Stomach (tissue), 9 donors: Measurements from ENCODE around the gene BANF1. TPM values are rescaled to one million over a fixed set of nuclear protein-coding genes. Genes with fewer than 3 reads are reported as not detected.

ENCODE experiments used
- DNase-seq, 2 donors: peaks; one replicate each; pipeline versions ENCODE4 v3.0.0 to v3.0.0-alpha.2; 2013 to 2019
- H3K27ac ChIP-seq, 5 donors: fragments of 200-600 bp in 4 of 5; sonication (generic) in 4 of 5; one replicate each; pipeline ENCODE4 v1.5.1; 2013 to 2019; ENCODE audit warnings: mild to moderate bottlenecking in 1 of 5, moderate library complexity in 1 of 5
- H3K27me3 ChIP-seq, 3 donors: fragments of 200-600 bp; sonication (generic); one replicate each; pipeline ENCODE4 v1.5.1; 2017 to 2019; ENCODE audit warnings: mixed run types in 1 of 3
- H3K36me3 ChIP-seq, 4 donors: fragments of 200-600 bp; sonication (generic); 1 replicate in 3 of 4; 2 replicates in 1 of 4; pipeline ENCODE4 v1.5.1; 2016 to 2019
- H3K4me1 ChIP-seq, 4 donors: fragments of 200-600 bp; sonication (generic); one replicate each; pipeline ENCODE4 v1.5.1; 2016 to 2019
- H3K4me3 ChIP-seq, 4 donors: fragments of 200-600 bp; sonication (generic) in 3 of 4; one replicate each; pipeline ENCODE4 v1.5.1; 2016 to 2019; ENCODE audit warnings: mild to moderate bottlenecking in 1 of 4
- H3K9me3 ChIP-seq, 4 donors: fragments of 200-600 bp; sonication (generic); one replicate each; pipeline ENCODE4 v1.5.1; 2016 to 2019
- EP300 ChIP-seq: sonication (generic); formaldehyde crosslinking; IDR thresholded peaks from one replicate; pipeline ENCODE4 v1.6.1; 2017; ENCODE audit warnings: antibody characterized with exemption
- POLR2A ChIP-seq, 4 donors: fragments of 450-650 bp; IDR thresholded peaks; one replicate each; pipeline ENCODE4 v1.6.1; 2016; ENCODE audit warnings: antibody characterized with exemption in 4 of 4, control low read depth in 2 of 4, mild to moderate bottlenecking in 1 of 4, moderate library complexity in 1 of 4
- POLR2AphosphoS5 ChIP-seq, 3 donors: sonication (generic); formaldehyde crosslinking; IDR thresholded peaks; one replicate each; pipeline ENCODE4 v1.6.1; 2016; ENCODE audit warnings: antibody characterized with exemption in 3 of 3
- WGBS, 5 donors: extraction: QIAGEN DNeasy Blood & Tissue Kit in 3 of 5; methylation state at CpG; one replicate each; pipeline versions ENCODE4 v1.1.5 to v1.1.7; 2013 to 2018; 5-methylcytosine and 5-hydroxymethylcytosine counted together
- intact Hi-C: fragments of 100-400 bp; cut with DNase I; formaldehyde crosslinking; loops from one replicate; pipeline ENCODE4 v1.15.1; 2023; ENCODE audit warnings: low total_unique reads
- polyA plus RNA-seq, 3 donors: library from polyadenylated mRNA; stranded (reverse); fragments of 200-250 nt; gene quantifications; one replicate each; pipeline ENCODE4 v1.2.3, GENCODE V29; 2013
- total RNA-seq, 5 donors: library from RNA; depleted of rRNA; stranded (reverse); fragments of >200 nt; gene quantifications; one replicate each; pipeline versions ENCODE4 v1.1.0 to v1.2.3, GENCODE V29; 2014 to 2016
- TF ChIP-seq, protein P1 (sequence below), 7 experiments: fragments of 450-650 bp in 4 of 7; fragments of 200-600 bp in 3 of 7; sonication (generic) in 3 of 7; IDR thresholded peaks; one replicate each; pipeline ENCODE4 v1.5.1; 2016 to 2019; ENCODE audit warnings: antibody characterized with exemption in 7 of 7, control low read depth in 2 of 7, mild to moderate bottlenecking in 1 of 7
- donor health status: healthy with polysubstance abuse.
- donor health status: Bipolar disorder and iron deficiency.
- donor health status: healthy.

Gene BANF1
- total and polyA plus RNA-seq, 8 donors = 12.3 to 207 (median 46.1) TPM

DNA sequence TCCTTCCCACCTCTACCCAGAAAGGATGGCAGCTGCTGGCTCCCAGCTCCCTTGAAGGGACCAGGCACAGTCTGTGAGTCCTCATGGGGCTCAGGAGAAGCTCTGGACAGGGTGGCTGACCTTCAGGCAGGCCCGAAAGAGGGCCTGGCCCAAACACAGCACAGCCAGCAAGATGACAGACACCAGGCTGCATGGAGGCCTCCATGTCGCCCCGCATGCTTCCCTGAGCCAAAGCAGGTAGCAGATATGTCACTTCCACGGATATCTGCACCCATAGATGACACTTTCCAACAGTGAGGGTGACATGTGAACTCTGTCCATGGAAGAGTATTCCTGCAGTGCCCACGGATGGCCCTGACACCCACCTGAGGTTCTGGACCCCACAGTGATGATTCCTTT is 18.7 kb upstream of the BANF1 start:
- TF ChIP-seq EP300 (no peak), POLR2AphosphoS5 (IDR thresholded peaks at IDR 0.05) (no peak), POLR2A (IDR thresholded peaks at IDR 0.05) (no peak)
- TF ChIP-seq, protein P1, sequence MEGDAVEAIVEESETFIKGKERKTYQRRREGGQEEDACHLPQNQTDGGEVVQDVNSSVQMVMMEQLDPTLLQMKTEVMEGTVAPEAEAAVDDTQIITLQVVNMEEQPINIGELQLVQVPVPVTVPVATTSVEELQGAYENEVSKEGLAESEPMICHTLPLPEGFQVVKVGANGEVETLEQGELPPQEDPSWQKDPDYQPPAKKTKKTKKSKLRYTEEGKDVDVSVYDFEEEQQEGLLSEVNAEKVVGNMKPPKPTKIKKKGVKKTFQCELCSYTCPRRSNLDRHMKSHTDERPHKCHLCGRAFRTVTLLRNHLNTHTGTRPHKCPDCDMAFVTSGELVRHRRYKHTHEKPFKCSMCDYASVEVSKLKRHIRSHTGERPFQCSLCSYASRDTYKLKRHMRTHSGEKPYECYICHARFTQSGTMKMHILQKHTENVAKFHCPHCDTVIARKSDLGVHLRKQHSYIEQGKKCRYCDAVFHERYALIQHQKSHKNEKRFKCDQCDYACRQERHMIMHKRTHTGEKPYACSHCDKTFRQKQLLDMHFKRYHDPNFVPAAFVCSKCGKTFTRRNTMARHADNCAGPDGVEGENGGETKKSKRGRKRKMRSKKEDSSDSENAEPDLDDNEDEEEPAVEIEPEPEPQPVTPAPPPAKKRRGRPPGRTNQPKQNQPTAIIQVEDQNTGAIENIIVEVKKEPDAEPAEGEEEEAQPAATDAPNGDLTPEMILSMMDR (IDR thresholded peaks at IDR 0.05) = no peak

DNA sequence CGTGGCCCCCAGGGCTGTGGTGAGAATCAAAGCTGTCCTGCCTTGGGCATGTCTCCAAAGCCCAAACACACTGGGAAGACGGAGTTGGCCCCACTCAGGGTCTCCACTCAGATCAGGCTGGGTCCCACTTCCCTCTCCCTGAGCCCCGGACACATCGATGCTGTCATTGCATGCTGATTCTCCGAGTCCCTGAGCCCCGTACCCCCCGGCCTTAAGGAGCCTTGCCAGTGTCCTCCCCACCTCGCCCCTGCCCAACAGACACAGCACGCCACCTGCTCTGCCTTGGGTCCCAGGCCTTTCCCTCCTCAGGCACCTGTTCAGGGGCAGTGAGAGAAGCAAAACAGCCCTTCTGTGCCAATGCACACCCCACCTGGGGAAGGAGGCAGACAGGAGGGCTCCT is 15.0 kb upstream of the BANF1 start:
- H3K4me1 ChIP-seq = peaks cover 0 to 10% (median 3%) of the 10 kb centered on the region in 4 donors
- H3K9me3 ChIP-seq = no peaks in the 10 kb centered on the region
- WGBS, 5 donors = 73 to 85% (median 76%) methylated on average over 9 of the region's 9 CpGs
- no peak for DNase-seq
- H3K36me3 ChIP-seq = peaks cover 0 to 13% (median 4%) of the 10 kb centered on the region in 4 donors
- no peak overlapping the region for H3K27ac ChIP-seq
- H3K27me3 ChIP-seq = no peaks in the 10 kb centered on the region
- intact Hi-C loops = no loop called here
- no peak for TF ChIP-seq POLR2A (IDR thresholded peaks at IDR 0.05)
- TF ChIP-seq, protein P1 (IDR thresholded peaks at IDR 0.05) = no peak
- no peak for TF ChIP-seq EP300
- TF ChIP-seq POLR2AphosphoS5 (IDR thresholded peaks at IDR 0.05) = no peak
- H3K4me3 ChIP-seq = no peak overlapping the region

More for the DNA sequence above, 18.7 kb upstream of the BANF1 start:
- intact Hi-C loops = no loop called here
- Histone ChIP-seq H3K9me3 (no peaks in the 10 kb centered on the region), H3K27ac (no peak overlapping the region), H3K4me3 (no peak overlapping the region), H3K4me1 (no peaks in the 10 kb centered on the region), H3K27me3 (no peaks in the 10 kb centered on the region), H3K36me3 (peaks cover 10 to 18% (median 16%) of the 10 kb centered on the region in 4 donors)
- 60 to 90% (median 85%) methylated on average over 1 to 5 of the region's 5 CpGs for WGBS, 5 donors
- no peak for DNase-seq

DNA sequence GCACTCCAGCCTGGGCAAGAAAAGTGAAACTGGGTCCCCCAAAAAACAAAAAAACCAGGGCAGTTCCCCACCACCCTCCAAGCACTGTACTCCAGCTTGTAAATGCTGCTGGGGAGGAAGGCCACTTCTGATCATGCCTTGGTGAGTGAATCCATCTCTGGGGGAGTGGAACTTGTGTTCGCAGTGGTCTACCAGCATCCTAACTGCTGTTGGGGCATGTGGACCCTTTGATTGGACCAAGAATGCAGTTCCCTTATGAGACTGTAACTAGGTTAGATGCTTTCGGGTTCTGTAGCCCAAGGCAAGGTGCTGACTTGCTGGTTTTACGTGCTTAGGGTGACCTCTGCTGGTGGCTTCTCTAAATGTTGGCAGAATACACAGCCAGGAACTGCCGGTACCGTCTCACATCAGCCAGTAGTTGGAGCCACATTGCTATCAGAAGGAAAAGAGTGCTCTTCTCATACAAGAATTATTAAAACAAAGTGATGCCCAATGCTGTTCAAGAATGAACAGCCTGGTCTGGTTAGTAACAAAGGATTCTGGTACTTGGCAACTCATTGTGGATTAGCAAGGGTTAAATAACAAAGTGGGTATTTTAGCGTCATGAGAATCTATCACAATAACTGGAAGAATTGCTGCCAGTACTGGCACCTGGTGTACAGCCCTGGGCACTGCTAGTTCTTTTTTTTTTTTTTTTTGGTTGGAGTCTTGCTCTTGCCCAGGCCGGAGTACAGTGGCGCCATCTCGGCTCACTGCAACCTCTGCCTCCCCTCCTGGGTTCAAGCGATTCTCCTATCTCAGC is 13.3 kb upstream of the BANF1 start:
- intact Hi-C loops = no loop called here
- peak overlapping the region in 3 of 5 donors; percentile 34 to 57 (median 42) for H3K27ac ChIP-seq

DNA sequence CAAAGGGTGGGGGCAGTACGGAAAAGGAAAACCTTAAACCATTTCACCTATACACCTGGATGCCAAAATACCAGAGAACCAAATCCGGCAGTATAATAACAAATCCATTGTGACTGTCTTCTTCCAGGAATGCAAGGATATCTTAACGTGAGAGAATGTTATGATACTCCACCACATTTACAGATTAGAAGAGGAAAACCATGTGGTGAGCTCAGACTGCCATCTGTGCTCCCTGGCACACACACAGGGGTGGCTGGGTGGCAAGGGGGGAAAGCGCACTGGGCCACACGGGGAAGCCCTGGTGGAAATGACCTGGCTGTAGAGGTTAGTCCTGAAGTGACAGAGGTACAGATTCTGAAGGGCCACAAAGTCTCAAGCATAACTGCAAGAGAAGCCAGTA is 10.2 kb upstream of the BANF1 start:
- Histone ChIP-seq H3K4me1 (peaks cover 0 to 10% (median 3%) of the 10 kb centered on the region in 4 donors), H3K36me3 (peaks cover 0 to 20% (median 16%) of the 10 kb centered on the region in 4 donors), H3K4me3 (no peak overlapping the region), H3K27ac (no peak overlapping the region), H3K9me3 (no peaks in the 10 kb centered on the region), H3K27me3 (no peaks in the 10 kb centered on the region)
- intact Hi-C loops = no loop called here
- WGBS, 5 donors = 69 to 82% (median 80%) methylated on average over 5 of the region's 5 CpGs
- no peak for DNase-seq
- TF ChIP-seq POLR2AphosphoS5 (IDR thresholded peaks at IDR 0.05) = no peak
- TF ChIP-seq POLR2A (IDR thresholded peaks at IDR 0.05) = no peak
- TF ChIP-seq EP300 = no peak
- TF ChIP-seq, protein P1 (IDR thresholded peaks at IDR 0.05) = no peak

More for the DNA sequence above, 13.3 kb upstream of the BANF1 start:
- no peaks in the 10 kb centered on the region for H3K9me3 ChIP-seq
- no peaks in the 10 kb centered on the region for H3K27me3 ChIP-seq
- DNase-seq = peak; percentile 93 to 98
- WGBS, 5 donors = 10 to 25% (median 15%) methylated on average over 10 of the region's 10 CpGs
- TF ChIP-seq, protein P1 (IDR thresholded peaks at IDR 0.05) = peak in 6 of 7 experiments; percentile 26 to 99 (median 86)
- TF ChIP-seq POLR2AphosphoS5 (IDR thresholded peaks at IDR 0.05) = peak in 1 of 3 donors; percentile 85
- TF ChIP-seq EP300 = no peak
- H3K36me3 ChIP-seq = peaks cover 0 to 13% (median 4%) of the 10 kb centered on the region in 4 donors
- H3K4me3 ChIP-seq = no peak overlapping the region
- peaks cover 0 to 10% (median 3%) of the 10 kb centered on the region in 4 donors for H3K4me1 ChIP-seq
